OCI-LY7 (cell line): ENCODE data around the gene S100PBP. TPM values are rescaled to one million over a fixed set of nuclear protein-coding genes. Genes with fewer than 3 reads are reported as not detected.

Experiments used
- BruUV-seq: library from RNA; stranded (reverse); fragments of 400-500 nt; replicated peaks from 2 replicates; lab custom pipeline; 2021; lab: Mats Ljungman, UMichigan
- CTCF ChIA-PET: fragments of 300-600 bp; sonication (Branson Sonifier 250); formaldehyde crosslinking; loops from one replicate; lab custom pipeline; 2022; ENCODE audit warnings: antibody characterized with exemption; ENCODE audit not compliant: unreplicated experiment; lab: Charles Lee
- POLR2A ChIA-PET: fragments of 300-600 bp; sonication (Branson Sonifier 250); formaldehyde crosslinking; loops from one replicate; lab custom pipeline; 2022; ENCODE audit warnings: antibody characterized with exemption; lab: Charles Lee
- DNase-seq: peaks from one replicate; pipeline ENCODE4 v3.0.0-alpha.2; 2015; ENCODE audit warnings: low spot score
- H2AFZ ChIP-seq: fragments of 200-600 bp; sonication (generic), shearing (Covaris generic); 2 replicates; pipeline ENCODE4 v1.6.1; 2014; ENCODE audit warnings: mild to moderate bottlenecking, antibody characterized with exemption, low read length, moderate library complexity
- H3K27ac ChIP-seq: fragments of 200-600 bp; sonication (generic); 2 replicates; pipeline ENCODE4 v1.5.1; 2014; ENCODE audit warnings: mixed run types, low read depth, mild to moderate bottlenecking, moderate library complexity, low read length, inconsistent platforms; ENCODE audit not compliant: poor library complexity, severe bottlenecking
- H3K36me3 ChIP-seq: fragments of 200-600 bp; sonication (generic); 2 replicates; pipeline ENCODE4 v1.6.1; 2014; ENCODE audit warnings: mild to moderate bottlenecking, antibody characterized with exemption, low read length, moderate library complexity, mixed read lengths; ENCODE audit not compliant: insufficient read depth
- H3K4me1 ChIP-seq: fragments of 200-600 bp; sonication (generic); 2 replicates; pipeline ENCODE4 v1.5.1; 2014; ENCODE audit warnings: mild to moderate bottlenecking, low read length; ENCODE audit not compliant: insufficient read depth, poor library complexity, severe bottlenecking
- H3K4me2 ChIP-seq: fragments of 200-600 bp; sonication (generic); 2 replicates; pipeline ENCODE4 v1.6.1; 2014; ENCODE audit warnings: mild to moderate bottlenecking, low read length
- H3K4me3 ChIP-seq: fragments of 200-600 bp; sonication (generic); 2 replicates; pipeline ENCODE4 v1.5.1; 2014; ENCODE audit warnings: mild to moderate bottlenecking, low read depth, low read length; ENCODE audit not compliant: poor library complexity, severe bottlenecking
- H3K79me2 ChIP-seq: fragments of 200-600 bp; sonication (generic); 2 replicates; pipeline ENCODE4 v1.6.1; 2016; ENCODE audit warnings: low read depth, mild to moderate bottlenecking, low read length, moderate library complexity, mixed read lengths; ENCODE audit not compliant: insufficient read depth
- H3K9me2 ChIP-seq: fragments of 200-600 bp; sonication (generic); 2 replicates; pipeline ENCODE4 v1.6.1; 2016; ENCODE audit warnings: mild to moderate bottlenecking, low read length, mixed read lengths; ENCODE audit not compliant: insufficient read depth
- H3K9me3 ChIP-seq: fragments of 200-600 bp; sonication (generic); 2 replicates; pipeline ENCODE4 v1.6.1; 2014; ENCODE audit warnings: mild to moderate bottlenecking, mixed run types, low read length, mixed read lengths
- H4K20me1 ChIP-seq: fragments of 200-600 bp; sonication (generic); 2 replicates; pipeline ENCODE4 v1.6.1; 2014; ENCODE audit warnings: mild to moderate bottlenecking, antibody characterized with exemption, low read length, moderate library complexity, mixed read lengths; ENCODE audit not compliant: insufficient read depth
- CTCF ChIP-seq: fragments of 200-600 bp; sonication (generic); conservative IDR thresholded peaks from 2 replicates; pipeline ENCODE4 v1.5.1; 2014; ENCODE audit warnings: mild to moderate bottlenecking, antibody characterized with exemption, low read length, moderate library complexity, mixed read lengths
- EZH2phosphoT487 ChIP-seq: fragments of 200-600 bp; sonication (generic); IDR thresholded peaks from 2 replicates; pipeline ENCODE4 v1.6.1; 2018; ENCODE audit warnings: low read depth, borderline replicate concordance, mild to moderate bottlenecking, mixed run types, antibody characterized with exemption, low read length, moderate library complexity, mixed read lengths
- intact Hi-C: fragments of 100-400 bp; cut with micrococcal nuclease; formaldehyde crosslinking; loops from one replicate; pipeline ENCODE4 v1.10.0; 2022; ENCODE audit not compliant: unreplicated experiment
- total RNA-seq, 2 experiments: library from RNA; depleted of rRNA in 1 of 2; stranded (reverse); fragments of >200 nt in 1 of 2; shearing (Covaris generic) in 1 of 2; gene quantifications; 2 replicates each; pipeline ENCODE4 v1.2.3, GENCODE V29; 2014 to 2022

Gene S100PBP
- total RNA-seq, 2 experiments from 2014 or later, result 72.1 to 136 TPM

- no peaks in the 10 kb centered on the region for H3K9me2 ChIP-seq
- no peak overlapping the region for H3K4me2 ChIP-seq
- no TSS peak for BruUV-seq
- no peaks in the 10 kb centered on the region for H3K79me2 ChIP-seq
- POLR2A ChIA-PET, result no interaction called here
- H2AFZ ChIP-seq, result no peak overlapping the region
- CTCF ChIA-PET, result no interaction called here
- TF ChIP-seq CTCF (no peak), EZH2phosphoT487 (no peak)
- H3K36me3 ChIP-seq, result no peaks in the 10 kb centered on the region
- intact Hi-C loops, result no loop called here
- no peak overlapping the region for H3K4me3 ChIP-seq
- no peaks in the 10 kb centered on the region for H3K9me3 ChIP-seq
- H3K27ac ChIP-seq, result no peak overlapping the region
- no peak for DNase-seq
- H3K4me1 ChIP-seq, result peaks cover 26% of the 10 kb centered on the region
- H4K20me1 ChIP-seq, result no peaks in the 10 kb centered on the region
Observed at GRCh38 chr1:32877211-32878110, 60.0 kb downstream of the S100PBP start.

- no TSS peak for BruUV-seq
- no peak for DNase-seq
- CTCF ChIA-PET, result no interaction called here
- Histone ChIP-seq H3K27ac (no peak overlapping the region), H4K20me1 (no peaks in the 10 kb centered on the region), H3K36me3 (no peaks in the 10 kb centered on the region), H3K4me1 (peaks cover 19% of the 10 kb centered on the region), H3K4me2 (no peak overlapping the region), H3K4me3 (no peak overlapping the region), H3K9me3 (no peaks in the 10 kb centered on the region), H3K79me2 (no peaks in the 10 kb centered on the region), H3K9me2 (no peaks in the 10 kb centered on the region), H2AFZ (no peak overlapping the region)
- intact Hi-C loops, result no loop called here
- POLR2A ChIA-PET, result no interaction called here
- TF ChIP-seq CTCF (no peak), EZH2phosphoT487 (no peak)
Observed at GRCh38 chr1:32878183-32878582, 60.7 kb downstream of the S100PBP start.

- H4K20me1 ChIP-seq, result no peaks in the 10 kb centered on the region
- no peaks in the 10 kb centered on the region for H3K9me2 ChIP-seq
- H3K27ac ChIP-seq, result no peak overlapping the region
- H3K4me2 ChIP-seq, result no peak overlapping the region
- CTCF ChIA-PET, result no interaction called here
- DNase-seq, result no peak
- no TSS peak for BruUV-seq
- H3K79me2 ChIP-seq, result no peaks in the 10 kb centered on the region
- H3K9me3 ChIP-seq, result no peaks in the 10 kb centered on the region
- no peaks in the 10 kb centered on the region for H3K36me3 ChIP-seq
- peaks cover 18% of the 10 kb centered on the region for H3K4me1 ChIP-seq
- no peak overlapping the region for H3K4me3 ChIP-seq
- intact Hi-C loops, result no loop called here
- TF ChIP-seq EZH2phosphoT487 (no peak), CTCF (no peak)
- H2AFZ ChIP-seq, result no peak overlapping the region
- POLR2A ChIA-PET, result no interaction called here
Observed at GRCh38 chr1:32878637-32879041, 61.2 kb downstream of the S100PBP start.
